Stomach (tissue), 9 donors: ENCODE results near the gene MSI2. TPM values are rescaled to one million over a fixed set of nuclear protein-coding genes. Genes with fewer than 3 reads are reported as not detected.

Source experiments
- DNase-seq, 2 donors: peaks; one replicate each; pipeline versions ENCODE4 v3.0.0 to v3.0.0-alpha.2; 2013 to 2019
- H3K27ac ChIP-seq, 5 donors: fragments of 200-600 bp in 4 of 5; sonication (generic) in 4 of 5; one replicate each; pipeline ENCODE4 v1.5.1; 2013 to 2019; ENCODE audit warnings: mild to moderate bottlenecking in 1 of 5, moderate library complexity in 1 of 5
- H3K27me3 ChIP-seq, 3 donors: fragments of 200-600 bp; sonication (generic); one replicate each; pipeline ENCODE4 v1.5.1; 2017 to 2019; ENCODE audit warnings: mixed run types in 1 of 3
- H3K36me3 ChIP-seq, 4 donors: fragments of 200-600 bp; sonication (generic); 1 replicate in 3 of 4; 2 replicates in 1 of 4; pipeline ENCODE4 v1.5.1; 2016 to 2019
- H3K4me1 ChIP-seq, 4 donors: fragments of 200-600 bp; sonication (generic); one replicate each; pipeline ENCODE4 v1.5.1; 2016 to 2019
- H3K4me3 ChIP-seq, 4 donors: fragments of 200-600 bp; sonication (generic) in 3 of 4; one replicate each; pipeline ENCODE4 v1.5.1; 2016 to 2019; ENCODE audit warnings: mild to moderate bottlenecking in 1 of 4
- H3K9me3 ChIP-seq, 4 donors: fragments of 200-600 bp; sonication (generic); one replicate each; pipeline ENCODE4 v1.5.1; 2016 to 2019
- EP300 ChIP-seq: sonication (generic); formaldehyde crosslinking; IDR thresholded peaks from one replicate; pipeline ENCODE4 v1.6.1; 2017; ENCODE audit warnings: antibody characterized with exemption
- POLR2A ChIP-seq, 4 donors: fragments of 450-650 bp; IDR thresholded peaks; one replicate each; pipeline ENCODE4 v1.6.1; 2016; ENCODE audit warnings: antibody characterized with exemption in 4 of 4, control low read depth in 2 of 4, mild to moderate bottlenecking in 1 of 4, moderate library complexity in 1 of 4
- POLR2AphosphoS5 ChIP-seq, 3 donors: sonication (generic); formaldehyde crosslinking; IDR thresholded peaks; one replicate each; pipeline ENCODE4 v1.6.1; 2016; ENCODE audit warnings: antibody characterized with exemption in 3 of 3
- WGBS, 5 donors: extraction: QIAGEN DNeasy Blood & Tissue Kit in 3 of 5; methylation state at CpG; one replicate each; pipeline versions ENCODE4 v1.1.5 to v1.1.7; 2013 to 2018; 5-methylcytosine and 5-hydroxymethylcytosine counted together
- intact Hi-C: fragments of 100-400 bp; cut with DNase I; formaldehyde crosslinking; loops from one replicate; pipeline ENCODE4 v1.15.1; 2023; ENCODE audit warnings: low total_unique reads
- polyA plus RNA-seq, 3 donors: library from polyadenylated mRNA; stranded (reverse); fragments of 200-250 nt; gene quantifications; one replicate each; pipeline ENCODE4 v1.2.3, GENCODE V29; 2013
- total RNA-seq, 5 donors: library from RNA; depleted of rRNA; stranded (reverse); fragments of >200 nt; gene quantifications; one replicate each; pipeline versions ENCODE4 v1.1.0 to v1.2.3, GENCODE V29; 2014 to 2016
- TF ChIP-seq, protein P1 (sequence below), 7 experiments: fragments of 450-650 bp in 4 of 7; fragments of 200-600 bp in 3 of 7; sonication (generic) in 3 of 7; IDR thresholded peaks; one replicate each; pipeline ENCODE4 v1.5.1; 2016 to 2019; ENCODE audit warnings: antibody characterized with exemption in 7 of 7, control low read depth in 2 of 7, mild to moderate bottlenecking in 1 of 7
- donor health status: healthy with polysubstance abuse.
- donor health status: Bipolar disorder and iron deficiency.
- donor health status: healthy.

MSI2 gene
- total and polyA plus RNA-seq, 8 donors, result 8.3 to 72.4 (median 22.9) TPM

DNA sequence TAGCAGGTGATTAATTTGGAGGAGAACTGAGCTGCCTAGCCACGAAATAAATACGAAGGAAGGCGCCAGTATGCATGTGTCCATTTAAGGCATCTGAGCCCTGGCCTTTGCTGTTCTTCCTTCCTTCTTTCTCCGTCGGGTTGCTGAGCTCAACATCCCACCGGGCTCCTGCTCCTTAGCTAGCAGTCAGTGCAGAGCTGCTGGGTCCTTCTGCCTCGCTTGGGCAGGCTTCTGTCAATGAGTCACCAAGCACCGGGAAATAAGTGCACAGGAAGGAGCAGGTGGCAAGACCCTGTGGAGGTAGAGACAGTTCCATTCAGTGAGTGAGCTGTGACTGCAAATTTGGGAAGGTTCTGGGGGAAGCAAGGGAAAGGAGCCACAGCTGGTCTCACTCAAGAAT is 368.1 kb downstream of the MSI2 start:
- Histone ChIP-seq H3K27ac (no peak overlapping the region), H3K4me1 (peaks cover 0 to 23% (median 5%) of the 10 kb centered on the region in 4 donors), H3K27me3 (no peaks in the 10 kb centered on the region), H3K9me3 (no peaks in the 10 kb centered on the region), H3K36me3 (peaks cover 0 to 29% (median 22%) of the 10 kb centered on the region in 4 donors), H3K4me3 (no peak overlapping the region)
- no peak for TF ChIP-seq POLR2AphosphoS5 (IDR thresholded peaks at IDR 0.05)
- no peak for TF ChIP-seq EP300
- no peak for TF ChIP-seq POLR2A (IDR thresholded peaks at IDR 0.05)
- TF ChIP-seq, protein P1, sequence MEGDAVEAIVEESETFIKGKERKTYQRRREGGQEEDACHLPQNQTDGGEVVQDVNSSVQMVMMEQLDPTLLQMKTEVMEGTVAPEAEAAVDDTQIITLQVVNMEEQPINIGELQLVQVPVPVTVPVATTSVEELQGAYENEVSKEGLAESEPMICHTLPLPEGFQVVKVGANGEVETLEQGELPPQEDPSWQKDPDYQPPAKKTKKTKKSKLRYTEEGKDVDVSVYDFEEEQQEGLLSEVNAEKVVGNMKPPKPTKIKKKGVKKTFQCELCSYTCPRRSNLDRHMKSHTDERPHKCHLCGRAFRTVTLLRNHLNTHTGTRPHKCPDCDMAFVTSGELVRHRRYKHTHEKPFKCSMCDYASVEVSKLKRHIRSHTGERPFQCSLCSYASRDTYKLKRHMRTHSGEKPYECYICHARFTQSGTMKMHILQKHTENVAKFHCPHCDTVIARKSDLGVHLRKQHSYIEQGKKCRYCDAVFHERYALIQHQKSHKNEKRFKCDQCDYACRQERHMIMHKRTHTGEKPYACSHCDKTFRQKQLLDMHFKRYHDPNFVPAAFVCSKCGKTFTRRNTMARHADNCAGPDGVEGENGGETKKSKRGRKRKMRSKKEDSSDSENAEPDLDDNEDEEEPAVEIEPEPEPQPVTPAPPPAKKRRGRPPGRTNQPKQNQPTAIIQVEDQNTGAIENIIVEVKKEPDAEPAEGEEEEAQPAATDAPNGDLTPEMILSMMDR (IDR thresholded peaks at IDR 0.05), result no peak
- 71 to 88% (median 82%) methylated on average over 8 of the region's 8 CpGs for WGBS, 5 donors
- intact Hi-C loops, result no loop called here
- DNase-seq, result no peak

DNA sequence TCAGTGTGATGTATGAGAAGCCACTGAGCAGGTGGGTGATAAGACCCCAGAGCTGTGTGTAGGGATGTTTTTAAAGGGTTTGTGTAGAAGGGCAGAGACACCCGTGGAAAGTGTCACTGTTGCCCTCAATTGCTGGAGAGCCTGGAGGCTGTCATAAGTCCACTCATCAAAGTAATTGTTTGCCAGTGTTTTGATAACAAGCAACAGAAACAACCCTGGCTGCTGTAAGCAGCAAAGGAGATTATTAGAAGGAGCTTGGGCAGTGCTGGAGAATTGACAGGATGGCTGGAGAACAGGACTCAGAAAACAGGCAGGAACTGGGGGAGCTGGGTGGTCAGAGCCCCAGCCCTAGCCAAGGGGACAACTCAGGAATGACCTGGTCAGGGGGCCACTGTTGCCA is 369.2 kb downstream of the MSI2 start:
- H3K27ac ChIP-seq, result no peak overlapping the region
- WGBS, 5 donors, result 75 to 96% (median 85%) methylated on average over 1 of the region's 1 CpG
- DNase-seq, result no peak
- no peaks in the 10 kb centered on the region for H3K9me3 ChIP-seq
- H3K36me3 ChIP-seq, result peaks cover 0 to 34% (median 31%) of the 10 kb centered on the region in 4 donors
- TF ChIP-seq POLR2A (IDR thresholded peaks at IDR 0.05) (no peak), POLR2AphosphoS5 (IDR thresholded peaks at IDR 0.05) (no peak), EP300 (no peak)
- TF ChIP-seq, protein P1 (IDR thresholded peaks at IDR 0.05), result no peak
- no peak overlapping the region for H3K4me3 ChIP-seq
- intact Hi-C loops, result no loop called here
- H3K4me1 ChIP-seq, result peaks cover 0 to 23% (median 5%) of the 10 kb centered on the region in 4 donors
- no peaks in the 10 kb centered on the region for H3K27me3 ChIP-seq

DNA sequence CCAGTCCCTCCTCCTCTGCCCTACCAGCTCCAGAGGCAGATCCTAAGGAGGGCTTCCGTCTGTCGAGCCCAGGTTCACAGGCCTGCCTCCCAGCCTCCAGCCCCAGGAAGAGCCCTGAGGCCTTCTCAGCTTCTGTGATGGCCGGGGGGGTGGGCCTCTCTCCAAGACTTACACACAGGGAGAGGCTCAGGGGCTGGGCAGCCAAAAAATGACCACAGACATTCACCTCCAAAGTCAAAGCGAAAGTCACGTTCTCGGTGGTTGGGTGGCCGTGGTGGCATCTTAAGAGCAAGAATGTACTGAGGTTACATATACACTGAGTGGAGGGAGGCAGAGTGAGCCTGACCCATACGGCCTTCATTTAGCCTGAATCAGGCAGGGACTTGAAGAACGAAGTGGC is 369.6 kb downstream of the MSI2 start:
- H3K4me1 ChIP-seq, result peaks cover 0 to 23% (median 5%) of the 10 kb centered on the region in 4 donors

DNA sequence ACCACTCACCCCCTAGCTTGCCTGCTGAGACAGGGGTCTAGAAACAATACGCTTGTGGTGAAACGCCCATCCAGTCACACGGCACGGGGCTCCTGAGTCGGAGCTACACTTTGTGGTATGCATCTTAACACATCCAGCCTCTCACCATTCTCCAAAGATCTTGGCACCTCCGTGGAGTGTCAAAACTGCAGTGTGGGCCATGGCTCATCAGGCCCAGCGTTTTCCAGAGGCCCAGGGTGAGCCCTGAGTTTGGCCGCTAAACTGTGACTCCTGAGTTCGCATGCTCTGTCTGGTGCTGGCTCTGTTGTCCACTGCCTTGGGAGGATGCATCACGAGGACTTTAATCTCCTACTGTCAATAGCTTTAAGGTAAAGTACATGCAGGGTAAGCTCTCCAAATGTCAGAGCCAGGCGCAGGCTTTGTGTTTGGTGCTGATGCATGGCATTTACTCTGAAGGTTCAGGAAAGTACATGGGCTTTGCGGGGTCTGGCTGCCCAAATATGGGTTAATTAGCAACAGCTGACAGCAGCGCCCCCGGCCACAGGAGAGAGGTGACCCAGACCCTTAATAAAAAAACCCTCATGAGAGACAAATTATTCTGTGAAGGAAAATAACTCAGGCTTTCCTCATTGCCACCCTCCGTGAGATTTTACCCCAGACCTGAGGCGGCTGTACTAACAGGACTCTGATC is 370.3 kb downstream of the MSI2 start:
- 91 to 96% (median 95%) methylated on average over 16 of the region's 16 CpGs for WGBS, 5 donors
- H3K27me3 ChIP-seq, result no peaks in the 10 kb centered on the region
- TF ChIP-seq POLR2AphosphoS5 (IDR thresholded peaks at IDR 0.05), result no peak
- intact Hi-C loops, result no loop called here
- no peaks in the 10 kb centered on the region for H3K9me3 ChIP-seq
- no peak for DNase-seq
- no peak overlapping the region for H3K4me3 ChIP-seq
- H3K4me1 ChIP-seq, result peaks cover 0 to 23% (median 5%) of the 10 kb centered on the region in 4 donors
- H3K36me3 ChIP-seq, result peaks cover 0 to 41% (median 40%) of the 10 kb centered on the region in 4 donors
- H3K27ac ChIP-seq, result no peak overlapping the region

More for the DNA sequence above, 369.6 kb downstream of the MSI2 start:
- no peaks in the 10 kb centered on the region for H3K9me3 ChIP-seq
- no peak overlapping the region for H3K4me3 ChIP-seq
- DNase-seq, result no peak
- H3K36me3 ChIP-seq, result peaks cover 0 to 38% (median 35%) of the 10 kb centered on the region in 4 donors
- 94 to 98% (median 97%) methylated on average over 9 of the region's 9 CpGs for WGBS, 5 donors
- TF ChIP-seq POLR2A (IDR thresholded peaks at IDR 0.05), result no peak
- TF ChIP-seq, protein P1 (IDR thresholded peaks at IDR 0.05), result no peak
- no peak for TF ChIP-seq POLR2AphosphoS5 (IDR thresholded peaks at IDR 0.05)
- TF ChIP-seq EP300, result no peak
- H3K27me3 ChIP-seq, result no peaks in the 10 kb centered on the region
- intact Hi-C loops, result no loop called here
- H3K27ac ChIP-seq, result no peak overlapping the region

DNA sequence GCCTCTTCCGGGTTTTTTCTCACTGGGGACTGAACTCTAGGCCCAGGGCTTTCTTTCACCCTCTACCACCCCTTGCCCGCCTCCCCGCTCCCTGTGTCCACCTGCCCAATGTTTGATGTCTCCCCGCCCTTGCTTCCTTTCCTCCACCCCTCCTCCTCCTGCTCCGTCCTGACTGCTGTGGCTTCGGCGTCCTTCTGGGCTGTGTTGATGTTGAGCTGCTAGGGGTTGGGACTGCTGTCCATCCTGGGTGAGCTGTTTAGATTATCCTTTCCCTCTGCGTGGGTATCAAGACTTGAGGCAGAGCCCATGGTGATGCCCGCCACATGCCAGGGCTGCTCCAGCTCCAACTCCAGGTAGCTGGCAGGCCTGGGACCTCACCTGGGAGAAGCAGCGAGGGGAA is 371.3 kb downstream of the MSI2 start:
- Histone ChIP-seq H3K27ac (no peak overlapping the region), H3K36me3 (peaks cover 0 to 50% (median 49%) of the 10 kb centered on the region in 4 donors), H3K4me1 (peaks cover 0 to 13% (median 2%) of the 10 kb centered on the region in 4 donors), H3K9me3 (no peaks in the 10 kb centered on the region), H3K27me3 (no peaks in the 10 kb centered on the region), H3K4me3 (no peak overlapping the region)
- DNase-seq, result no peak
- 84 to 96% (median 92%) methylated on average over 10 of the region's 10 CpGs for WGBS, 5 donors
- TF ChIP-seq POLR2AphosphoS5 (IDR thresholded peaks at IDR 0.05) (no peak), EP300 (no peak)
- TF ChIP-seq, protein P1 (IDR thresholded peaks at IDR 0.05), result no peak
- intact Hi-C loops, result no loop called here
